ENCODE data around the gene TTLL11.
A peak's percentile ranks its signal among the peaks of the same experiment; 100 is the strongest.

- TF ChIP-seq CTCF (IDR thresholded peaks at IDR 0.05) (peak; percentile 21 to 50 (median 34)), EP300 (IDR thresholded peaks at IDR 0.05) (no peak), POLR2A (IDR thresholded peaks at IDR 0.05) (no peak)
Measured at GRCh38 chr9:122095010-122095767, 2.1 kb upstream of the TTLL11 start.

Data from upper lobe of left lung (tissue), 4 donors.